Measurements from ENCODE around the gene SASH3. TPM values are rescaled to one million over a fixed set of nuclear protein-coding genes. Genes with fewer than 3 reads are reported as not detected.

The SASH3 gene
- not detected in 2 replicates for total RNA-seq

GRCh38 chrX:129779747-129780146 is at the start of gene SASH3:
SASH3 (plus strand) TSS chrX:129779949; CDS start chrX:129780098, 149 bp downstream.

GRCh38 chrX:129738466-129739308 is 41.1 kb upstream of the SASH3 start, which contains the start of gene XPNPEP2:
XPNPEP2 (plus strand) TSS chrX:129738979; CDS start chrX:129739214, 235 bp downstream.

GRCh38 chrX:129843459-129844306 is 63.9 kb downstream of the SASH3 start, which contains the start of gene ZDHHC9:
ZDHHC9 (minus strand) TSS chrX:129843886; CDS start chrX:129841945, 1,941 bp downstream.

Other genes with a start within 250 kb of the SASH3 start
- 19.6 and 21.1 TPM in 2 replicates for gene OCRL, start 239.7 kb upstream of the SASH3 start, total RNA-seq
- gene APLN, start 125.0 kb upstream of the SASH3 start, total RNA-seq, result 3.1 and 9.2 TPM in 2 replicates
- not detected in 2 replicates for gene XPNPEP2, start 41.0 kb upstream of the SASH3 start, total RNA-seq
- gene ZDHHC9, start 63.9 kb downstream of the SASH3 start, total RNA-seq, result 12.9 and 17.6 TPM in 2 replicates
- gene UTP14A, start 126.2 kb downstream of the SASH3 start, total RNA-seq, result 16.8 and 21.3 TPM in 2 replicates
- 1.2 and 2.1 TPM in 2 replicates for gene BCORL1, start 202.7 kb downstream of the SASH3 start, total RNA-seq

Data from aortic smooth muscle cell (primary cell).